GM19468 (cell line): ENCODE data around the gene TASP1.
"Not testable (repeated sequence)": the region's sequence is repeated elsewhere in the genome, so short reads cannot be mapped to it uniquely, and the experiment has no call there.

Experiments used
- ATAC-seq: cut with Tn5 transposase; IDR thresholded peaks from one replicate; pipeline ENCODE4 v1.9.1; 2021; ENCODE audit warnings: mild to moderate bottlenecking, moderate library complexity, moderate number of reproducible peaks; ENCODE audit not compliant: unreplicated experiment; ENCODE audit errors: extremely low read depth

TASP1 gene

DNA sequence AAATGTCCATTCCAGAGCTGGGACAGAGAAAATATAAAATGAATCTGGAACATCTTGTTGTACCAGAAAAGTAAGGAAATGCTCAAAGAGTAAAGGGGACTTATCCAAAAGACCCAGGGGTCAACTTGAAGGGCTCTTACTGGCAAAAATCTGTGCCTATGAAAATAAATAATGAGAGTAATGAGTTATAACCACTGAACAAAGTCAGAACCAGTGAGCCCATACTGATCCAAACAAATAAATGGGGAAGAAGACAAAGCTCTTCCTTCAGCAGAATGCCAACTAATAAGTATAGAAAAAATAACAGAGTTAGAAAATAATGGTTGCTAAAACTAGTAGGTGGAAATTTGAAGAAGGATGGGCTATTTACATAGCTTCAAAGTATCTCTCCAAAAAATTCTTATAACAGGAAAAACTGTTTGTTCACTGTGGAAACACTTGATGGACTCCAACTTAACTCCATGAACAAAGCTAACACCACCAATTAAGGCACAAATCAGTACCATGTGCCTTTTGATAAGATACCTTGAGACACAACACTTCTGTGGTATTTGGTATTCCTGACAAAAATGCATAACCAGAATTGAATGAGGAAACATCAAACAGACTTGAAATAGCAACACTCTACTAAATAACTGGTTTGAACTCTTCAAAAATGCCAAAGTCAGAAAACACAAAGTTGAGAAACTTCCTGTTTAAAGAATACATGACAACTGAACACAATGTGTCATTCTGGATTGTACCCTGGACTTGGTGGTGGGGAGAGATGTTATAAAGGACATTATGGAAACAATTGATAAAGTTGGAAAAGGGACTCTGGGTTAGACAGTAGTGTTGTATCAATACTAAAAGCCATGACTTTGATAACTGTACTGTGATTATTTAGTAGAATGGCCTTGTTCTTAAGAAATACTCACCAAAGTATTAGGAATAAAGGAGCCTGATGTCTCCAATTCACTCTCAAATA lies 220.2 kb downstream of the TASP1 start:
- no peak for ATAC-seq

DNA sequence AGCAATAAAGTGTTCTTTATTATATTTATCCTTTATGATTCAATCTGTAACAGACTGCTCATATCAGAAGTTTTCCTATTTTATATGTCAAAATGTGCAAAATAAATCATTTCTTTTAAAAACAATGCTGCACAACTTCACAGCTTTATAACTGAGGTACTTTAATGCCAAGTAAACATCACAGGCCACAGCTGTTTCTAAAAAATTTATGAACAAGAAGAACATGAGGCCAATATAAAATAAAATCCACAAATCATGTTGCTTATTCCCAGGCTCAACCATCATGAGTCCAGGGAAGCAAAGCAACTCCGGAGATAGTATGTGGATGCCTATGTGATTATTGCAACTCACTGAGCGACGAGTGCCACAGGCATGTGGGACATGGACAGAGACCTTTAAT lies 222.2 kb downstream of the TASP1 start:
- ATAC-seq = no peak

DNA sequence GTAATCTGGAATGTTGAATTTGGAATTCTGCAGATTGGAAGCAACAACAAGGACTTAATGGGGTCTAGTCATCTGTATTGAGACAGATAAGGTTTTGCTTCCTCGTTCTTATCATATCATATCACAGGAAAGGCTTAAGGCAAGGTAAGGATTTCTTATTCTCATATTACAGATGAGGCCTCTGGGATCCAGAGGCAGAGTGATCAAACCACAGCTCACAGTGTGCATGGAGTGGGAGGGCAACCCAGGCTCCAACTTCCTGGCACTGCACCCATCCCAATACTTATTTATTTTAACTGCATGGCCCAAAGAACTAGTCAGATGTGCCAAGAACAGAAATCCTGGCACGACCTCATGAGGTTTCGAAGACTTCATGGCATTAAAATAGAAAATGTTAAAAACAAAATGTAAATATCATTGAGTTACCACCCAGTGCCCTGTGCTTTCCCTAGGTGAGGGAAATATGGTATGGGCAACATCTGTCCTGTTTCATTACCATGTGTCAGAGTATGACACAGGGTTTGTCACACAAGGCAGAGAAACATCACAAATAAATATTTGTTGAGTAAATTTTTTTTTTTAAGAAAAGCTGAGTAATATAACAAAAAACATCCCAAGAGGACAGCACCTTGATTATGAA lies 225.8 kb downstream of the TASP1 start:
- no peak for ATAC-seq

DNA sequence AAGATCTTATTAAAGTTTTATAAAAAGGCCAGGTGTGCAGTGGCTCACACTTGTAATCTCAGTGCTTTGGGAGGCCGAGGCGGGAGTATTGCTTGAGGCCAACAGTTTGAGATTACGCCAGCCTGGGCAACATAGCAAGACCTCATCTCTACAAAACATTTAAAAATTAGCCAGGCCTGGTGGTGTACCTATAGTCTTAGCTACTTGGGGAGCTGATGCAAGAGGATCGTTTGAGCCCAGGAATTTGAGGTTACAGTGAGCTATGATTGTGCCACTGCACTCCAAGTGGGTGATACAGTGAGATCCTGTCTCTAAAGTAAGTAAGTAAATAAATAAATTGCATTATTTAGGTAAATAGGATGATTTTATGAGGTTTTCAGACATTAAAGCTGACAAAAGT lies 234.4 kb downstream of the TASP1 start:
- ATAC-seq = no peak

DNA sequence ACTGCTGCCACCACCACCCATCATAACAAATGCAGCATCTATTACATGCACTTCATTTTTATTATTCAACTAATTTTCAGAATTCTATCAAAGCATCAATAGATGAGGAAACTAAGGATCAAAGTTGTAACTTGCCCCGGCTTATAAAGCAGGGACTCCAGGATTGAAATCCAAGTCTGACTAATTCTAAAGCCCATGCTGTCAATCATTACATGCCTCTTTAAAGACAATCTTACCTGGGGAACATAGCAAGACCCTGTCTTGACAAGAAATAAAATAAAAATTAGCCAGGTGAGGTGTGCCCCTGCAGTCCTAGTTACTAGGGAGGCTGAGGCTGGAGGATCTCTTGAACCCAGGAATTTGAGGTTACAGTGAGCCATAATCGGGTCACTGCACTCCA lies 235.3 kb downstream of the TASP1 start:
- no peak for ATAC-seq

DNA sequence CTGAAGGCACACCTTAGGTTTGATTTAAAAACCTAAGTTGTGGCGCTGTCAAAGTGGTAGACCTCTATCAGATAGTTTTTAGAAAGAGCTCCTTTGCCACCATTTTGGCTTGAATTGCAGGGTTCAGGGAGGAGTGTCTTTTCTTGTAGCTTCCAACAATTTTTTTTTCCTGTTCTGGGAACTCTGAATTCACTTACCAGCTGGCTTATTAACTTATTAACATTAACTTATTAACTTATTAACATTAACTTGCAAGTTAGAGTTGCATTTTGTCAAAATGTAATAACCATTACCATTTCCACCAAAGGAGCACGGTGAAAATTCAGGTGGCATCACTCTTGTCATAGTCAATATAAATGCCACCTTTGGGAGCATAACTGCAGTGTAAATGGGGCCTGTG lies 235.7 kb downstream of the TASP1 start:
- no peak for ATAC-seq

DNA sequence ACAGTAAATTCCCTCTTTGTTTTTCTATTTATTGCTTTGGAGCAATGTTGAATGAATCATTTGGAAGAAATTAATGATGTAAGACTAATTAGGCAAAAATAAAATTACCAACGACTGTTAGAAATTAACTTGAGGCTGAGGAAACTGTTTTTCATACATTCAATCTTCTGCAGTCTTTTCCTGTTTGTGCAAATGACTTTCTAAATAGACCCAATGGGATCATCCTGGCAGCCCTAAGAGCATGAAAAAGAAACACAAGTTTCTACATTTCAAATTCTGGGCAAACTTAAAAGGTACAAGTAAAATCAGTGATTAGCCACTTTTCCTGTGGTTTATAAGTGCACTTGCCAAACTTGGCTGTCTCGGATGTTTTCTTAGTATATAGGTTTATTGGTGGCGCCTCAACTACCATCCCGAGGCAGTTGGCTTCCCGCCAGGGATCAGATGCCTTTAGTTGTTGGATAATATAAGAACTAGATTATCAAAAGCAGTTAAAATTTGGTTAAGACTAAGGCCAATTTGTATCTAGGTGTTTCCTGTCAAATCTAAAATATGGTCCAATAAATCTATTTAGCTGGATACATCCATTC lies 236.5 kb downstream of the TASP1 start:
- no peak for ATAC-seq

DNA sequence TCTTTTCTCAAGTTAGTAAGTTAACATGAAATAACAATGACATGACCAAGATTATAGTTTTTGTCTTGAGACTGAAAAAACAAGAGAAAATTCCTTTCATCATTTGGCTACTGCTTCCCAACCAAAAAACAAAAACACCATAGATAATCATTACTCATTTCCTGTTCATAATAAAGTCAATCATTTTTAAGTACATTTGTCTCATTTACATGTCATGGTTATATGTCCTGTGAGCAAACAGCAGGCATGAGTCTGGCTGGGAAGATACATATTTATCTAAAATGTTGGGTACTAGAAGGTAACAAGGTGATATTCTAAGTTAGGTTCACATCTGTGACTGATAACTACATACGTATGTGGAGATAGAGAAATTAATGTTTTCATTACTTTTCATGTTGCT lies 237.1 kb downstream of the TASP1 start:
- no peak for ATAC-seq

DNA sequence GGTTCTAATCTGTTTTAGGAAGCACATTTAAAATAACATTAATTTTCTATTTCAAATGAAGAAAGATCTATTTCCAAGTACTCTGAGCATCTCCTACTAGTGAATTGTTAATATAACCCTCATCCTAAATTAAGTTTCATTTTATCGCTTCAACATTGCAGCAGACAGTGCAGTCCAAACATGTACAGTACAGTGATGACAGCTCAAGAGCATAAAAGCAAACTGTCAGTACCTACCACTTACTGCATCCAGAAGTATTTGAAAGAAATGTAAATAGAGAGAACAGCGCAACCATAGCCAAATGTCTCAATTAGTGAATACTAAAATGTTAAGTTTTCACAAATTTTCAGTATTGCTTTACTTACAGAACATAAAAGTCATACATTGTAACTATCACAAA lies 238.3 kb downstream of the TASP1 start:
- no peak for ATAC-seq

DNA sequence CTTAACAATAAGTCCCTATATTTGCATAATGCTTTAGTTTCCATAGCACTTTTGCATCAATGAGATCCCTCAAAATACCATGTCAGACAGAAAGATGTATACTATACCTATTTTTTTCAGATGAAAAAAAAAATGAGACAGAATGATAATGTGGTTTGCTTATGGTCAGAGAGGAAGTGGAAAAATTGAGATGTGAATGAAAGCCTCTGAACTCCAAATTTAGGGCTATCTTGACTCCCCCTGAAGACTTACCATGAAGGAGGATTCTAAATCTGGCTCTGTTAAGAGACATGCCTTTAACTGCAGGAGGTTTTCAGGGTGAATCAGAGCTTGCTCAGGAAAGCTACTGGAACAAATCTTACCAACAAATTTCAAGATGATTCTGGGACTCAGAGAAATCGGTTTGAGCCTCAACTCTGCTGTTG lies 241.4 kb downstream of the TASP1 start:
- ATAC-seq = no peak

DNA sequence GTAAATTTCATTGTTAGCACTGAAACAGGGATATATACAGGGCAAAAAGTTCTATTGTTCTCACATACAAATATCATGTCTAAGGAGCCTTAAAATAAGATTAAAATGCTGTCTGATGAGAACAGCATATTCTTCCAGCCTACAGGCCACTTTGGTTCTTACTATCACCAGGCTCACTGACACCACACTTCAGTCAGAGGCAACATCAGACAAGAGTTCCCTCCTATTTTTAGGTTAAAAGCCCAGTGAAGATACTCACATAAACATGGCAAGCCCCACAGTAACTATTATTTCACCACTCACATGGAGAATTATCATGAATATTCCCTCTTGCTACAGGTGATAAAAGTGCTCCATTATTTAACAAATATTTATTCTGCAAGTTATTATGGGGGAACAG lies 241.9 kb downstream of the TASP1 start:
- ATAC-seq = no peak

DNA sequence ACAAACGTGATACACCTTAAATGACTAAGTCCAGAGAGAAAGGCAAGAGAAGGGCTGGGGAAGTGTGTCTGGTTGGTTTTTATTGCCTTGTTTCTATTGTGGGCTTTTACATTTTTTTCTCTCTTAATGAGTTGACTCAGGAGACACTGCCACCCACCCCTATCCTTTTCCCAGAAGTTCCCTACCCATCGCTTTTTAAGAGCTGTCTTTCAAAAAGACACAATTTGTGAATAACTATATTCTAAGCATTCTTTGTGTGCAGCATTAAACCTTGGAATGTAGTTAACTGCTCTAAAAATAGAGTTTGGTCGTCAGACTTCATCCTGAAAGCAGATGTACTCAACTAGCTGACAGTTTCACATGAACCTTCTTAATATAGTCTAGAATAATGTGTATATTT lies 242.7 kb downstream of the TASP1 start:
- ATAC-seq = no peak

DNA sequence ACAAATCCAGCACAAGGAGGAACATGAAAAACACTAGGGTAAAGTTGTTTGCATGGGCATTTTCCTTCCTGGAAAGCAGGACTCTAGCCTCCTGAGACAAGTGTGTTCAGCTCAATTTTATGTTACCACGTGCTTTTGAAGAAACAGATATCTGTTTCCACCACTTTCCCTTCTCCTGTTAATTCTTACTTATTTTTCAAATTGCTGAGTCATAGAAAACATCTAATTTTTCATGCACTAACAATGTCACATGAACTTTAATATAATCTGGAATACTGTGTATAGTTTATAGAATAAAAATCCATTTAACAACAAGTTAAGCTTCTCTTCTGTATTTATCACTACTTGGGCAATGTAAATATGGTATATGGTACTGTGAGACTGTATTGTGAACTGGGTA lies 243.5 kb downstream of the TASP1 start:
- no peak for ATAC-seq

DNA sequence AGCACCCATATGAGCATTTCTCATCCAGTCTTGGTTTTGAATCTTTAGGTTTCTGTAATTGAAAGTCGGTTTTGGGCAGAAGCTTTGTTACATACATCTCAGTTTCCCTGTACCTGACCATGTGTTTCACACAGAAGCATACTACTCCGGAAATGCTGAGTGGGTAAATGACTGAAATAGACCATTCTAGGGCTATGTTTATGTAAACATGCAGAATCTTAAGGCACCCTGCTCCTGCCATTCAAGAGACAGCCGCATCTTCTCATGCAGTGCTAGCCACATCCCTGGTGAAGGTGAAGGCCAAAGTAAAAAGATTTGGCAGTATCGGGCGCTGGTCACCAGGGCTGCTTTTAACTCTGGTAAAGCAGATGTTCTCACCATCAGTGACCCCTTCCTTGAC lies 246.3 kb downstream of the TASP1 start:
- ATAC-seq = no peak

DNA sequence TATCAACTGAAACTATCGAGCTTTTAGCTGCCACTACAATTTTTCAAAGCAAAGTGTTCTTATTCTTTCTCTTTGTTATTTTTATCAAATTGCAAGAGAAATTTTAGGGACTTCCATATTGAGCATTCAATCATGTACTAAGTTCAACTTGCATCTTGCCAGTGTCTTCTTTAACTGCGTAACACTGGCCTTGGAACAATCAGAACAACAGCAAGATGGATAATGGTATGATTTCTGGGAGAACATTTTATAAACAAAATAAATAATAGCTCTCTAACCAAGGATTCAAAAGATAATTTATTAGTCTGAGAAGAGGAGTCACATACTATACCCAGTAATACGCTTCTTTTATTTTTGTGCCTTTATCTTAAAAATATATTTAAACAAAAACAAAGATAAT lies 249.6 kb downstream of the TASP1 start:
- ATAC-seq = no peak

DNA sequence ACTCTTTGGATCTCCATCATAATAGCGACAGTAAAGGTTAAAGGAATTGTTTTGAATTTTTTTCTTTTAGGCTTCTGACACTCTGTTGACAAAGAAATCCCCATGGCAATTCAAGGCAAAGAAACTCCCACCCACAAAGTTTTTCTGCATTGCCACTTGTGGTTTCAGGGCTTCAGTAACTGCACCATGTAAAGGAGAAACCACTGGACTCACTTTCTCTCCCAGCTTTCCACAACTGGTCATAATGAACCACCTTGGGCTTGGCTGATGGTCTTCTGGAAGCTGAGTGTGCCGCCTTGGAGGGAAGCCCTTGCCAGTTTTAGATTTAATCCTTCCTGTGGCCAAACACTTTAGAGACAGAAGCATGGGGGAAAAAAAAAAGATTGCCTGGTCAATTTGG lies 254.6 kb downstream of the TASP1 start:
- ATAC-seq = no peak

DNA sequence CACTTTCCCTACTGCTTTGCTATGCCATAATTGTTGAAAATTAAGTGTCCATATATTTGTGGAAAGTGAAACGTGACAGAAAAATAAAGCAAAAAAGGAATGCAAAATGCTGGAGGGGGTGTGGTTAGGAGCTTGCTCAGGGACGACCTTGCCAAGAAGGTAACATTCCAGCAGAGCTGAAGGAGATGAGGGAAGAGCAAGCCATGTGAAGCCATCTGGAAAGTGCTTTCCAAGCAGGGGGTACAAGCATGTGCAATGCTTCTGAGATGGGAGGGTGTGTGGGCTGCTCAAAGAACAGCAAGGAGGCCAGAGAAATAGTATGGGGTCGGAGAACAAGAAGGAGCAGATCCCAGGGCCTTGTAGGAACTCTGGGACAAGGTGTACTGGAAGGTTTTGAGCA lies 255.9 kb downstream of the TASP1 start:
- ATAC-seq = no peak

DNA sequence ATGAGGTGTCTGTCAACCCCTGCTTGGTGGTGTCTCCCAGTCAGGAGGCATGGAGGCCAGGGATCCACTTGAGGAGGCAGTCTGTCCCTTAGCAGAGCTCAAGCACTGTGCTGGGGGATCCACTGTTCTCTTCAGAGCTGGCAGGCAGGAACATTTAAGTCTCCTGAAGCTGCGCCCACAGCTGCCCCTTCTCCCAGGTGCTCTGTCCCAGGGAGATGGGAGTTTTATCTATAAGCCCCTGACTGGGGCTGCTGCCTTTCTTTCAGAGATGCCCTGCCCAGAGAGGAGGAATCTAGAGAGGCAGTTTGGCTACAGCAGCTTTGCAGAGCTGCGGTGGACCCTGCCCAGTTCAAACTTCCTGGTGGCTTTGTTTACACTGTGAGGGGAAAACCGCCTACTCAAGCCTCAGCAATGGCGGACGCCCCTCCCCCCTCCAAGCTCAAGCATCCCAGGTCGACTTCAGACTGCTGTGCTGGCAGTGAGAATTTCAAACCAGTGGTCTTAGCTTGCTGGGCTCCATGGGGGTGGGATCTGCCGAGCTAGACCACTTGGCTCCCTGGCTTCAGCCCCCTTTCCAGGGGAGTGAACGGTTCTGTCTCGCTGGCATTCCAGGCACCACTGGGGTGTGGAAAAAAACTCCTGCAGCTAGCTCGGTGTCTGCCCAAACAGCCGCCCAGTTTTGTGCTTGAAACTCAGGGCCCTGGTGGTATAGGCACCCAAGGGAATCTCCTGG lies 258.1 kb downstream of the TASP1 start:
- ATAC-seq = not testable (repeated sequence)

DNA sequence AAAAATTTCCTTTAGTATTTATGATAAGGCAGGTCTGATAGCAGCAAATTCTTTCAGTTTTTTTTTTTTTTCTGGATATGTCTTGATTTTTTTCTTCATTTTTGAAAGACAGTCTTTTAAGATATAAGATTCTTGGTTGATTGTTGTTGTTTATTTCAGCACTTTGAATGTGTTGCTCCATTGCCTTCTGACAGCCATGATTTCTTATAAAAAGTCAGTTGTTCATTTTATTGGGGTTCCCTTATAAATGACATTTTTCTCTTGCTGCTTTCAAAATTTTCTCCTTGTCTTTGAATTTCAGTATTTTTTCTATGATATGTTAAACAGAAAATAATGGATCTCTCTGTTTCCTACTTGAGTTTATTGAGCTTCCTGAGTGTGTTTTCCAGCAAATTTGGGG lies 265.3 kb downstream of the TASP1 start:
- no peak for ATAC-seq

DNA sequence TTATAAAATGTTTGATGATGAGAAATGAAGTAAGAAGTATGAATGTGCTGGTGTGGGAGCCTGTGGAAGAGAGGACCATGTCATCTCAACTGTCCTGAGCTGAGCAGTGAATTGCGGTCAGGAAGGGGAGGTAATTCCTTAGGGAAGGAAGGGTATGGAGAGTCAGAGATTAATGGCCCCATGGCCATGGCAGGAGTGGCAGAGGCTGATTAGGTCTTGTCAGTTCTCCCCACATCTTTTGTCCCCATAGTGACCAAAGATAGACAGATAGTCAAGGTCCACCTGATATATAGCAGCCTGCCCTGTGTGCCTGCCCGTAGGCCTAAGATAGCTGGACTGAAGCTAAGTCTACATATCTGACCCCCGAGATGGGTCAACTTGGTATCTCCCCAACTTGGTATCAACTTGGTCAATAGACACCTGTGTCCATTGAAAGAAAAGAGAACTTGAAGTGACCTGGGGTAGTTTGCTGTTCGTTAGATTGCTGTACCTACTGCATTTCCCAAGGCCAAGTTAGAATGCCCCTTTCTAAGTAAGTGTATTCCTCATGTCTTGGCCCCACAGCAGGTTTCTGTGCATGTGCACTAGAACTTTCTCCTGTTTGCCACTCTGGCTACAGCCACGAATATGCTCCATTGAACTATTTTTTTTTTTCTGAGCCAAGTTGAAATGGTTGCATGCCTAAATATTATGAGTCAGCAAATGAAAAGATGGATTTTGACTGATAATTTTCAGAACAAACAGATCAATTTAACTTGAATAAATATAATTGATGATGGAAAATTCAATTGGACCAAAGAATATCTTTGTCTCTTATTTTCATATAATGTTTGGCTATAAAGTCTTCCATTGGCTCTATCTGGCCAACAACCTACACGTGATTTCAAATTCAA lies 274.2 kb downstream of the TASP1 start:
- no peak for ATAC-seq
